H1 (cell line): Measurements from ENCODE around the gene FAM83B. TPM values are rescaled to one million over a fixed set of nuclear protein-coding genes. Genes with fewer than 3 reads are reported as not detected.

ENCODE experiments used
- CTCF ChIA-PET: fragments of 300-600 bp; sonication (Branson Sonifier 250); formaldehyde crosslinking; loops from one replicate; lab custom pipeline; 2021; ENCODE audit not compliant: partially characterized antibody; lab: Charles Lee
- POLR2A ChIA-PET: fragments of 300-600 bp; sonication (Branson Sonifier 250); formaldehyde crosslinking; loops from one replicate; lab custom pipeline; 2021; ENCODE audit warnings: inconsistent platforms; ENCODE audit not compliant: partially characterized antibody; lab: Charles Lee
- DNase-seq, 2 experiments: peaks; one replicate each; pipeline versions ENCODE4 v3.0.0 to v3.0.0-alpha.2; 2010 to 2022; ENCODE audit warnings: low spot score in 2 of 2, low read depth in 1 of 2, mixed read lengths in 1 of 2
- FAIRE-seq: peaks from 2 replicates; lab custom pipeline; 2011; peaks lifted over from hg19 to GRCh38; lab: Jason Lieb, UNC
- H2AFZ ChIP-seq: 2 replicates; pipeline ENCODE4 v1.8.1; 2012; ENCODE audit warnings: low read length, inconsistent platforms
- H2AK5ac ChIP-seq: 2 replicates; pipeline ENCODE4 v1.6.1; 2013; ENCODE audit warnings: low read depth, low read length
- H2BK120ac ChIP-seq: replicated peaks from 2 replicates; pipeline ENCODE3; 2013; ENCODE audit warnings: low read depth, low read length, inconsistent platforms
- H2BK12ac ChIP-seq: 2 replicates; pipeline ENCODE4 v1.6.1; 2013; ENCODE audit warnings: low read depth, low read length
- H2BK15ac ChIP-seq: 2 replicates; pipeline ENCODE4 v1.6.1; 2013; ENCODE audit warnings: low read length
- H2BK20ac ChIP-seq: 2 replicates; pipeline ENCODE4 v1.6.1; 2013; ENCODE audit warnings: low read length
- H2BK5ac ChIP-seq: 2 replicates; pipeline ENCODE4 v1.6.1; 2013; ENCODE audit warnings: low read depth, low read length
- H3K14ac ChIP-seq: 2 replicates; pipeline ENCODE4 v1.6.1; 2013; ENCODE audit warnings: inconsistent platforms; ENCODE audit not compliant: insufficient read length
- H3K18ac ChIP-seq: 2 replicates; pipeline ENCODE4 v1.6.1; 2013; ENCODE audit warnings: low read length; ENCODE audit errors: extremely low read depth
- H3K23ac ChIP-seq: 2 replicates; pipeline ENCODE4 v1.6.1; 2013; ENCODE audit warnings: inconsistent platforms; ENCODE audit not compliant: insufficient read length
- H3K23me2 ChIP-seq: 2 replicates; pipeline ENCODE4 v1.6.1; 2013; ENCODE audit warnings: low read depth, low read length
- H3K27ac ChIP-seq: 2 replicates; pipeline ENCODE4 v1.6.1; 2011; ENCODE audit warnings: low read depth, low read length, inconsistent platforms
- H3K27me3 ChIP-seq, 4 experiments: replicated peaks in 1 of 4; 1 replicate in 1 of 4; 2 replicates in 3 of 4; pipeline versions ENCODE4 v1.6.1 to v1.8.1; 2011 to 2013; ENCODE audit warnings: low read length in 3 of 4, mild to moderate bottlenecking in 3 of 4, inconsistent platforms in 2 of 4, mixed read lengths in 2 of 4, moderate library complexity in 1 of 4; ENCODE audit not compliant: control insufficient read depth in 3 of 4, insufficient read depth in 3 of 4; ENCODE audit errors: extremely low read depth in 1 of 4
- H3K36me3 ChIP-seq, 4 experiments: 2 replicates each; pipeline versions ENCODE4 v1.6.1 to v1.8.1; 2011 to 2013; ENCODE audit warnings: mild to moderate bottlenecking in 4 of 4, low read length in 3 of 4, moderate library complexity in 2 of 4, control low read depth in 1 of 4, inconsistent platforms in 1 of 4; ENCODE audit not compliant: insufficient read depth in 4 of 4, control insufficient read depth in 2 of 4
- H3K4ac ChIP-seq: replicated peaks from 2 replicates; pipeline ENCODE3; 2013; ENCODE audit warnings: low read length, low read depth, mixed read lengths, inconsistent platforms; ENCODE audit not compliant: insufficient read length
- H3K4me1 ChIP-seq, 4 experiments: replicated peaks in 1 of 4; 1 replicate in 1 of 4; 2 replicates in 3 of 4; pipeline versions ENCODE4 v1.6.1 to v1.8.1; 2011 to 2013; ENCODE audit warnings: low read length in 3 of 4, inconsistent platforms in 2 of 4, mixed read lengths in 1 of 4; ENCODE audit not compliant: insufficient read depth in 4 of 4, control insufficient read depth in 3 of 4
- H3K4me2 ChIP-seq, 2 experiments: 2 replicates each; pipeline versions ENCODE4 v1.6.1 to v1.8.1; 2011 to 2013; ENCODE audit warnings: low read depth in 2 of 2, low read length in 2 of 2, control low read depth in 1 of 2, inconsistent platforms in 1 of 2, mild to moderate bottlenecking in 1 of 2; ENCODE audit not compliant: insufficient read depth in 1 of 2
- H3K4me3 ChIP-seq, 4 experiments: fragments of 200-600, 300-600 bp in 1 of 4; sonication (generic), shearing (Covaris generic), sonication (Bioruptor Twin) in 1 of 4; 2 replicates each; pipeline versions ENCODE4 v1.5.1 to v1.8.1; 2011 to 2016; ENCODE audit warnings: low read length in 4 of 4, low read depth in 3 of 4, control low read depth in 2 of 4, inconsistent platforms in 2 of 4, mild to moderate bottlenecking in 2 of 4, mixed read lengths in 1 of 4, moderate library complexity in 1 of 4; ENCODE audit not compliant: insufficient read depth in 2 of 4; ENCODE audit errors: extremely low read depth in 1 of 4
- H3K56ac ChIP-seq: replicated peaks from 2 replicates; pipeline ENCODE3; 2013; ENCODE audit warnings: low read depth, mild to moderate bottlenecking, mixed read lengths, low read length, inconsistent platforms; ENCODE audit not compliant: insufficient read length
- H3K79me1 ChIP-seq: 2 replicates; pipeline ENCODE4 v1.6.1; 2013; ENCODE audit warnings: low read depth, low read length, control low read depth
- H3K79me2 ChIP-seq, 2 experiments: 2 replicates each; pipeline versions ENCODE4 v1.6.1 to v1.8.1; 2012 to 2013; ENCODE audit warnings: low read length in 2 of 2, mild to moderate bottlenecking in 2 of 2, inconsistent platforms in 1 of 2; ENCODE audit not compliant: insufficient read depth in 2 of 2, control insufficient read depth in 1 of 2
- H3K9ac ChIP-seq, 4 experiments: replicated peaks in 1 of 4; 1 replicate in 1 of 4; 2 replicates in 3 of 4; pipeline versions ENCODE4 v1.6.1 to v1.8.1; 2011 to 2013; ENCODE audit warnings: low read depth in 3 of 4, low read length in 3 of 4, control low read depth in 2 of 4, mild to moderate bottlenecking in 2 of 4, moderate library complexity in 2 of 4, inconsistent platforms in 1 of 4; ENCODE audit errors: extremely low read depth in 1 of 4
- H3K9me3 ChIP-seq, 2 experiments: 2 replicates each; pipeline versions ENCODE4 v1.6.1 to v1.8.1; 2012 to 2013; ENCODE audit warnings: mild to moderate bottlenecking in 2 of 2, moderate library complexity in 2 of 2, control low read depth in 1 of 2, inconsistent platforms in 1 of 2, low read depth in 1 of 2, low read length in 1 of 2, mixed read lengths in 1 of 2; ENCODE audit not compliant: insufficient read depth in 2 of 2
- H4K20me1 ChIP-seq, 2 experiments: replicated peaks in 1 of 2; 2 replicates each; pipeline versions ENCODE3 to v1.8.1; 2011 to 2013; ENCODE audit warnings: inconsistent platforms in 2 of 2, low read length in 2 of 2, mild to moderate bottlenecking in 1 of 2; ENCODE audit not compliant: insufficient read depth in 2 of 2, control insufficient read depth in 1 of 2
- H4K5ac ChIP-seq: 2 replicates; pipeline ENCODE4 v1.6.1; 2013; ENCODE audit warnings: low read length, low read depth, mixed read lengths, inconsistent platforms; ENCODE audit not compliant: insufficient read length
- H4K8ac ChIP-seq: 2 replicates; pipeline ENCODE4 v1.8.0; 2013; ENCODE audit warnings: mild to moderate bottlenecking, moderate library complexity, low read length, inconsistent platforms; ENCODE audit not compliant: insufficient read depth; ENCODE audit errors: extremely low read depth
- H4K91ac ChIP-seq: replicated peaks from 2 replicates; pipeline ENCODE3; 2013; ENCODE audit warnings: low read length, mixed read lengths, inconsistent platforms; ENCODE audit not compliant: insufficient read length
- WGBS, 2 experiments: shearing (Covaris generic) in 1 of 2; methylation state at CpG; one replicate each; pipeline versions ENCODE4 v1.1.6 to v1.1.7; 2013 to 2015; ENCODE audit warnings: low lambda C conversion rate in 2 of 2, mixed read lengths in 2 of 2, inconsistent platforms in 1 of 2, low coverage in 1 of 2, missing lambda C conversion rate in 1 of 2; ENCODE audit not compliant: insufficient replicate concordance in 2 of 2, insufficient coverage in 1 of 2, insufficient read length in 1 of 2; ENCODE audit errors: extremely low coverage in 1 of 2, missing lambda C conversion rate in 1 of 2; 5-methylcytosine and 5-hydroxymethylcytosine counted together
- polyA plus RNA-seq, 7 experiments: library from polyadenylated mRNA; depleted of rRNA in 3 of 7; stranded (reverse) in 5 of 7; unstranded in 2 of 7; fragments of >200 nt in 5 of 7; fragments of 200-250 nt in 2 of 7; gene quantifications; 1 replicate in 5 of 7; 2 replicates in 1 of 7; 4 replicates in 1 of 7; pipeline versions ENCODE4 v1.2.1 to v1.2.3, GENCODE V29; 2011 to 2013; ENCODE audit warnings: missing spikeins in 2 of 7, mixed read lengths in 2 of 7
- total RNA-seq: library from RNA; stranded (reverse); fragmentation: NEBNext Ultra II Directional; extraction: Animal tissue kit (Norgen Biotek cat#: 25700); gene quantifications from 2 replicates; pipeline ENCODE4 v1.2.1, GENCODE V29; 2021
- TF ChIP-seq, protein P1 (sequence below): fragments of 300-600 bp; sonication (generic); IDR thresholded peaks from 2 replicates; pipeline ENCODE4 v1.7.1; 2012; ENCODE audit warnings: low read length, moderate library complexity, mild to moderate bottlenecking, inconsistent platforms; ENCODE audit not compliant: insufficient replicate concordance

The FAM83B gene
- total and polyA plus RNA-seq, 2 of the 8 experiments (the other 6 are each of a cell fraction or from before 2014, with no cell fraction given), result 0.71 to 5.7 TPM

- H4K20me1 ChIP-seq, result no peaks in the 10 kb centered on the region
- H3K4me2 ChIP-seq, result no peak overlapping the region
- H3K56ac ChIP-seq, result no peak overlapping the region
- no peak overlapping the region for H2BK5ac ChIP-seq
- H4K91ac ChIP-seq, result no peak overlapping the region
- 95% methylated on average over 1 of the region's 1 CpG; no CpG with 5 or more reads in 1 of the 2 experiments for WGBS, 2 experiments
- H3K4me3 ChIP-seq, result no peak overlapping the region
- no peak overlapping the region for H4K5ac ChIP-seq
- H3K23ac ChIP-seq, result no peak overlapping the region
- H3K4ac ChIP-seq, result no peak overlapping the region
- no peak for DNase-seq
- CTCF ChIA-PET, result no interaction called here
- no peaks in the 10 kb centered on the region for H3K23me2 ChIP-seq
- no peak for FAIRE-seq
- no peaks in the 10 kb centered on the region for H3K4me1 ChIP-seq
- H3K27me3 ChIP-seq, result no peaks in the 10 kb centered on the region
- H3K18ac ChIP-seq, result no peak overlapping the region
- no peak overlapping the region for H2BK20ac ChIP-seq
- H2AFZ ChIP-seq, result no peak overlapping the region
- H3K9me3 ChIP-seq, result no peaks in the 10 kb centered on the region
- no peak overlapping the region for H2BK120ac ChIP-seq
- H2AK5ac ChIP-seq, result no peak overlapping the region
- no peaks in the 10 kb centered on the region for H3K79me2 ChIP-seq
- no peak overlapping the region for H2BK15ac ChIP-seq
- H4K8ac ChIP-seq, result no peak overlapping the region
- H3K36me3 ChIP-seq, result no peaks in the 10 kb centered on the region
- H3K14ac ChIP-seq, result no peak overlapping the region
- no peak overlapping the region for H3K27ac ChIP-seq
- no peak overlapping the region for H3K9ac ChIP-seq
- POLR2A ChIA-PET, result no interaction called here
- H2BK12ac ChIP-seq, result no peak overlapping the region
- H3K79me1 ChIP-seq, result no peaks in the 10 kb centered on the region
- TF ChIP-seq, protein P1, sequence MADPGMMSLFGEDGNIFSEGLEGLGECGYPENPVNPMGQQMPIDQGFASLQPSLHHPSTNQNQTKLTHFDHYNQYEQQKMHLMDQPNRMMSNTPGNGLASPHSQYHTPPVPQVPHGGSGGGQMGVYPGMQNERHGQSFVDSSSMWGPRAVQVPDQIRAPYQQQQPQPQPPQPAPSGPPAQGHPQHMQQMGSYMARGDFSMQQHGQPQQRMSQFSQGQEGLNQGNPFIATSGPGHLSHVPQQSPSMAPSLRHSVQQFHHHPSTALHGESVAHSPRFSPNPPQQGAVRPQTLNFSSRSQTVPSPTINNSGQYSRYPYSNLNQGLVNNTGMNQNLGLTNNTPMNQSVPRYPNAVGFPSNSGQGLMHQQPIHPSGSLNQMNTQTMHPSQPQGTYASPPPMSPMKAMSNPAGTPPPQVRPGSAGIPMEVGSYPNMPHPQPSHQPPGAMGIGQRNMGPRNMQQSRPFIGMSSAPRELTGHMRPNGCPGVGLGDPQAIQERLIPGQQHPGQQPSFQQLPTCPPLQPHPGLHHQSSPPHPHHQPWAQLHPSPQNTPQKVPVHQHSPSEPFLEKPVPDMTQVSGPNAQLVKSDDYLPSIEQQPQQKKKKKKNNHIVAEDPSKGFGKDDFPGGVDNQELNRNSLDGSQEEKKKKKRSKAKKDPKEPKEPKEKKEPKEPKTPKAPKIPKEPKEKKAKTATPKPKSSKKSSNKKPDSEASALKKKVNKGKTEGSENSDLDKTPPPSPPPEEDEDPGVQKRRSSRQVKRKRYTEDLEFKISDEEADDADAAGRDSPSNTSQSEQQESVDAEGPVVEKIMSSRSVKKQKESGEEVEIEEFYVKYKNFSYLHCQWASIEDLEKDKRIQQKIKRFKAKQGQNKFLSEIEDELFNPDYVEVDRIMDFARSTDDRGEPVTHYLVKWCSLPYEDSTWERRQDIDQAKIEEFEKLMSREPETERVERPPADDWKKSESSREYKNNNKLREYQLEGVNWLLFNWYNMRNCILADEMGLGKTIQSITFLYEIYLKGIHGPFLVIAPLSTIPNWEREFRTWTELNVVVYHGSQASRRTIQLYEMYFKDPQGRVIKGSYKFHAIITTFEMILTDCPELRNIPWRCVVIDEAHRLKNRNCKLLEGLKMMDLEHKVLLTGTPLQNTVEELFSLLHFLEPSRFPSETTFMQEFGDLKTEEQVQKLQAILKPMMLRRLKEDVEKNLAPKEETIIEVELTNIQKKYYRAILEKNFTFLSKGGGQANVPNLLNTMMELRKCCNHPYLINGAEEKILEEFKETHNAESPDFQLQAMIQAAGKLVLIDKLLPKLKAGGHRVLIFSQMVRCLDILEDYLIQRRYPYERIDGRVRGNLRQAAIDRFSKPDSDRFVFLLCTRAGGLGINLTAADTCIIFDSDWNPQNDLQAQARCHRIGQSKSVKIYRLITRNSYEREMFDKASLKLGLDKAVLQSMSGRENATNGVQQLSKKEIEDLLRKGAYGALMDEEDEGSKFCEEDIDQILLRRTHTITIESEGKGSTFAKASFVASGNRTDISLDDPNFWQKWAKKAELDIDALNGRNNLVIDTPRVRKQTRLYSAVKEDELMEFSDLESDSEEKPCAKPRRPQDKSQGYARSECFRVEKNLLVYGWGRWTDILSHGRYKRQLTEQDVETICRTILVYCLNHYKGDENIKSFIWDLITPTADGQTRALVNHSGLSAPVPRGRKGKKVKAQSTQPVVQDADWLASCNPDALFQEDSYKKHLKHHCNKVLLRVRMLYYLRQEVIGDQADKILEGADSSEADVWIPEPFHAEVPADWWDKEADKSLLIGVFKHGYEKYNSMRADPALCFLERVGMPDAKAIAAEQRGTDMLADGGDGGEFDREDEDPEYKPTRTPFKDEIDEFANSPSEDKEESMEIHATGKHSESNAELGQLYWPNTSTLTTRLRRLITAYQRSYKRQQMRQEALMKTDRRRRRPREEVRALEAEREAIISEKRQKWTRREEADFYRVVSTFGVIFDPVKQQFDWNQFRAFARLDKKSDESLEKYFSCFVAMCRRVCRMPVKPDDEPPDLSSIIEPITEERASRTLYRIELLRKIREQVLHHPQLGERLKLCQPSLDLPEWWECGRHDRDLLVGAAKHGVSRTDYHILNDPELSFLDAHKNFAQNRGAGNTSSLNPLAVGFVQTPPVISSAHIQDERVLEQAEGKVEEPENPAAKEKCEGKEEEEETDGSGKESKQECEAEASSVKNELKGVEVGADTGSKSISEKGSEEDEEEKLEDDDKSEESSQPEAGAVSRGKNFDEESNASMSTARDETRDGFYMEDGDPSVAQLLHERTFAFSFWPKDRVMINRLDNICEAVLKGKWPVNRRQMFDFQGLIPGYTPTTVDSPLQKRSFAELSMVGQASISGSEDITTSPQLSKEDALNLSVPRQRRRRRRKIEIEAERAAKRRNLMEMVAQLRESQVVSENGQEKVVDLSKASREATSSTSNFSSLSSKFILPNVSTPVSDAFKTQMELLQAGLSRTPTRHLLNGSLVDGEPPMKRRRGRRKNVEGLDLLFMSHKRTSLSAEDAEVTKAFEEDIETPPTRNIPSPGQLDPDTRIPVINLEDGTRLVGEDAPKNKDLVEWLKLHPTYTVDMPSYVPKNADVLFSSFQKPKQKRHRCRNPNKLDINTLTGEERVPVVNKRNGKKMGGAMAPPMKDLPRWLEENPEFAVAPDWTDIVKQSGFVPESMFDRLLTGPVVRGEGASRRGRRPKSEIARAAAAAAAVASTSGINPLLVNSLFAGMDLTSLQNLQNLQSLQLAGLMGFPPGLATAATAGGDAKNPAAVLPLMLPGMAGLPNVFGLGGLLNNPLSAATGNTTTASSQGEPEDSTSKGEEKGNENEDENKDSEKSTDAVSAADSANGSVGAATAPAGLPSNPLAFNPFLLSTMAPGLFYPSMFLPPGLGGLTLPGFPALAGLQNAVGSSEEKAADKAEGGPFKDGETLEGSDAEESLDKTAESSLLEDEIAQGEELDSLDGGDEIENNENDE, result no peak
Observed at GRCh38 chr6:54892831-54893230, 46.3 kb downstream of the FAM83B start.
